Transverse colon (tissue), 4 donors: ENCODE data around the gene RNU5B-1. TPM values are rescaled to one million over a fixed set of nuclear protein-coding genes. Genes with fewer than 3 reads are reported as not detected.

ENCODE experiments used
- DNase-seq: peaks from one replicate; pipeline ENCODE4 v3.0.0-alpha.2; 2019
- H3K27ac ChIP-seq, 4 donors: fragments of 200-600 bp; sonication (generic); 2 replicates each; pipeline ENCODE4 v1.5.1; 2016 to 2018; ENCODE audit warnings: inconsistent platforms in 4 of 4
- H3K27me3 ChIP-seq: fragments of 200-600 bp; sonication (generic); 2 replicates; pipeline ENCODE4 v1.5.1; 2017; ENCODE audit warnings: inconsistent platforms
- H3K36me3 ChIP-seq, 4 donors: fragments of 200-600 bp; sonication (generic); 2 replicates each; pipeline ENCODE4 v1.5.1; 2017 to 2019; ENCODE audit warnings: inconsistent platforms in 4 of 4
- H3K4me1 ChIP-seq, 4 donors: fragments of 200-600 bp; sonication (generic); 2 replicates each; pipeline ENCODE4 v1.5.1; 2017 to 2020; ENCODE audit warnings: inconsistent platforms in 4 of 4
- H3K4me3 ChIP-seq, 4 donors: fragments of 200-600 bp; sonication (generic); 1 replicate in 1 of 4; 2 replicates in 3 of 4; pipeline versions ENCODE4 v1.5.1 to v1.6.1; 2017 to 2019; ENCODE audit warnings: inconsistent platforms in 4 of 4
- H3K9me3 ChIP-seq, 2 donors: fragments of 200-600 bp; sonication (generic); 2 replicates each; pipeline ENCODE4 v1.5.1; 2017 to 2019; ENCODE audit warnings: inconsistent platforms in 2 of 2
- EP300 ChIP-seq: sonication (generic); formaldehyde crosslinking; IDR thresholded peaks from one replicate; pipeline ENCODE4 v1.6.1; 2017; ENCODE audit warnings: antibody characterized with exemption, low read depth
- POLR2A ChIP-seq: fragments of 450-650 bp; IDR thresholded peaks from one replicate; pipeline ENCODE4 v1.6.1; 2016; ENCODE audit warnings: antibody characterized with exemption, mild to moderate bottlenecking, moderate library complexity
- POLR2AphosphoS5 ChIP-seq, 3 donors: sonication (generic); formaldehyde crosslinking; IDR thresholded peaks; one replicate each; pipeline ENCODE4 v1.6.1; 2016; ENCODE audit warnings: antibody characterized with exemption in 3 of 3
- WGBS, 2 donors: methylation state at CpG; one replicate each; pipeline ENCODE4 v1.1.5; 2018; ENCODE audit warnings: low coverage in 1 of 2; 5-methylcytosine and 5-hydroxymethylcytosine counted together
- in situ Hi-C, 4 donors: fragments of 200-750 bp; cut with MboI; loops; one replicate each; pipeline versions ENCODE4 v1.15.0 to v1.15.1; 2017; ENCODE audit warnings: low sequenced_read_pairs in 3 of 4, low pct_ligation_motif_present in 1 of 4, low pct_unique_long_range_greater_than_20kb in 1 of 4
- intact Hi-C: fragments of 100-400 bp; cut with DNase I; formaldehyde crosslinking; loops from one replicate; pipeline ENCODE4 v1.15.1; 2023; ENCODE audit warnings: low total_unique reads
- total RNA-seq, 4 donors: library from RNA; depleted of rRNA; stranded (reverse); fragments of >200 nt; gene quantifications; one replicate each; pipeline ENCODE4 v1.1.0, GENCODE V29; 2016
- TF ChIP-seq, protein P1 (sequence below), 5 experiments: fragments of 200-600 bp in 3 of 5; fragments of 450-650 bp in 2 of 5; sonication (generic) in 3 of 5; IDR thresholded peaks; 1 replicate in 2 of 5; 2 replicates in 3 of 5; pipeline ENCODE4 v1.5.1; 2016 to 2017; ENCODE audit warnings: antibody characterized with exemption in 5 of 5, inconsistent platforms in 3 of 5, mild to moderate bottlenecking in 2 of 5, moderate library complexity in 1 of 5

Gene RNU5B-1
- total RNA-seq, 4 donors from 2014 or later = not detected

- no peaks in the 10 kb centered on the region for H3K36me3 ChIP-seq
- no peak overlapping the region for H3K27ac ChIP-seq
- in situ Hi-C loops (no loop called here), intact Hi-C loops (no loop called here)
- H3K4me3 ChIP-seq = no peak overlapping the region
- H3K4me1 ChIP-seq = no peaks in the 10 kb centered on the region
- H3K27me3 ChIP-seq = no peaks in the 10 kb centered on the region
- no peak for DNase-seq
- 38 to 60% methylated on average over 1 to 11 of the region's 12 CpGs for WGBS, 2 donors
- H3K9me3 ChIP-seq = no peaks in the 10 kb centered on the region
- no peak for TF ChIP-seq POLR2AphosphoS5 (IDR thresholded peaks at IDR 0.05)
- TF ChIP-seq, protein P1, sequence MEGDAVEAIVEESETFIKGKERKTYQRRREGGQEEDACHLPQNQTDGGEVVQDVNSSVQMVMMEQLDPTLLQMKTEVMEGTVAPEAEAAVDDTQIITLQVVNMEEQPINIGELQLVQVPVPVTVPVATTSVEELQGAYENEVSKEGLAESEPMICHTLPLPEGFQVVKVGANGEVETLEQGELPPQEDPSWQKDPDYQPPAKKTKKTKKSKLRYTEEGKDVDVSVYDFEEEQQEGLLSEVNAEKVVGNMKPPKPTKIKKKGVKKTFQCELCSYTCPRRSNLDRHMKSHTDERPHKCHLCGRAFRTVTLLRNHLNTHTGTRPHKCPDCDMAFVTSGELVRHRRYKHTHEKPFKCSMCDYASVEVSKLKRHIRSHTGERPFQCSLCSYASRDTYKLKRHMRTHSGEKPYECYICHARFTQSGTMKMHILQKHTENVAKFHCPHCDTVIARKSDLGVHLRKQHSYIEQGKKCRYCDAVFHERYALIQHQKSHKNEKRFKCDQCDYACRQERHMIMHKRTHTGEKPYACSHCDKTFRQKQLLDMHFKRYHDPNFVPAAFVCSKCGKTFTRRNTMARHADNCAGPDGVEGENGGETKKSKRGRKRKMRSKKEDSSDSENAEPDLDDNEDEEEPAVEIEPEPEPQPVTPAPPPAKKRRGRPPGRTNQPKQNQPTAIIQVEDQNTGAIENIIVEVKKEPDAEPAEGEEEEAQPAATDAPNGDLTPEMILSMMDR (IDR thresholded peaks at IDR 0.05) = no peak
- no peak for TF ChIP-seq EP300
- no peak for TF ChIP-seq POLR2A
These were observed 21.6 kb downstream of the RNU5B-1 start for GRCh38 chr15:65326117-65326526.

GRCh38 chr15:65326818-65327217, 22.3 kb downstream of the RNU5B-1 start:
- intact Hi-C loops = no loop called here
- H3K36me3 ChIP-seq = no peaks in the 10 kb centered on the region

GRCh38 chr15:65327651-65328393, 23.3 kb downstream of the RNU5B-1 start:
- H3K27me3 ChIP-seq = no peaks in the 10 kb centered on the region
- H3K36me3 ChIP-seq = no peaks in the 10 kb centered on the region
- intact Hi-C loops = no loop called here
- TF ChIP-seq EP300 = no peak
- TF ChIP-seq, protein P1 (IDR thresholded peaks at IDR 0.05) = no peak
- no peak overlapping the region for H3K4me3 ChIP-seq
- H3K27ac ChIP-seq = no peak overlapping the region
- DNase-seq = no peak
- in situ Hi-C loops = no loop called here
- H3K4me1 ChIP-seq = no peaks in the 10 kb centered on the region
- WGBS, 2 donors = 73 to 75% methylated on average over 4 to 12 of the region's 12 CpGs
- no peaks in the 10 kb centered on the region for H3K9me3 ChIP-seq

More at GRCh38 chr15:65326818-65327217, 22.3 kb downstream of the RNU5B-1 start:
- no peak overlapping the region for H3K4me3 ChIP-seq
- 71% methylated on average over 2 of the region's 2 CpGs; no CpG with 5 or more reads in 1 of the 2 donors for WGBS, 2 donors
- DNase-seq = no peak
- H3K9me3 ChIP-seq = no peaks in the 10 kb centered on the region
- no peaks in the 10 kb centered on the region for H3K27me3 ChIP-seq
- no peaks in the 10 kb centered on the region for H3K4me1 ChIP-seq
- in situ Hi-C loops = no loop called here
- H3K27ac ChIP-seq = no peak overlapping the region
- no peak for TF ChIP-seq POLR2A
- no peak for TF ChIP-seq EP300
- TF ChIP-seq POLR2AphosphoS5 (IDR thresholded peaks at IDR 0.05) = no peak
- TF ChIP-seq, protein P1 (IDR thresholded peaks at IDR 0.05) = no peak

DNA sequence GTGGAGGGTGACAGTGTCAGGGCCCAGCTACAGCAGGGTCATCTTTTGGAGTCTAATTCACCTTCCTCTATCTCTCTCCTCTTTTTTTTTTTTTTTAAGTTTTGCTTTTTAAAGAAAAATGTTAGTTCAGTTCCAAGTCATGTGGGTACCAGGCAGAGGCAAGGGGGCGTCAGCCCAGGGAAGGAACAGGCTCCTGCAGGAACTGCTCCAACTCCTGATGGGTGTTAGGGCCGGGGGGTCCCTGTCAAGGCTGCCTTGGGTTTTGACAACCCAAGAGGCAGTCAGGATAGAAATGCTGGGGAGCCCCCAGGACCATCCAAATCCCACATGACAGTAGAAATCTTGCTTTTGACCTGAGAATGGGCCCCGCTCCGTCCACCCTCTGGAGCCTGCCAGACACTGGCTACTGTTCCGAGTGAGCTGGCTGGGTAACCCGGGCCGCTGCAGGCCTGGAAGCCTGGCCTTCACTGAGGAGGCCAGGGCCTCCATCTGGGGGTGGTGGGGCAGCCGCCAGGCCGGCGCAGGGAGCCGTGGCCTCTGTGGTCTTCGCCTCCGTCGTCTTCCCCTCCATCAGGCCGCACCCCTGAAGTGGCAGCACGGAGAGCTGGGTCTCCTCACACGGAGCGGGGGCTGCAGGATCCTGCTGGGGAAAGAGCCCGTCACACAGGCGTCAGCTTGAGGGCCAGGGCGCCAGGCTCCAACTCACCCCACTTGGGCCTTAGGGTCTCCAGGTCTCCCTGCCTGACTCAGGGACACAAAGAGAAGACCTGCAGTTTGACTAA, 24.2 kb downstream of the RNU5B-1 start:
- in situ Hi-C loops = no loop called here
- Histone ChIP-seq H3K9me3 (no peaks in the 10 kb centered on the region), H3K4me3 (no peak overlapping the region), H3K4me1 (no peaks in the 10 kb centered on the region), H3K27ac (no peak overlapping the region), H3K27me3 (no peaks in the 10 kb centered on the region), H3K36me3 (no peaks in the 10 kb centered on the region)
- TF ChIP-seq POLR2AphosphoS5 (IDR thresholded peaks at IDR 0.05) = no peak
- TF ChIP-seq POLR2A = no peak
- intact Hi-C loops = no loop called here
- 85% methylated on average over 20 of the region's 21 CpGs; no CpG with 5 or more reads in 1 of the 2 donors for whole genome bisulfite sequencing, 2 donors
- no peak for DNase-seq
